Measurements from ENCODE around the gene SRRM1.
"Not testable (repeated sequence)": the region's sequence is repeated elsewhere in the genome, so short reads cannot be mapped to it uniquely, and the experiment has no call there.

The SRRM1 gene

DNA sequence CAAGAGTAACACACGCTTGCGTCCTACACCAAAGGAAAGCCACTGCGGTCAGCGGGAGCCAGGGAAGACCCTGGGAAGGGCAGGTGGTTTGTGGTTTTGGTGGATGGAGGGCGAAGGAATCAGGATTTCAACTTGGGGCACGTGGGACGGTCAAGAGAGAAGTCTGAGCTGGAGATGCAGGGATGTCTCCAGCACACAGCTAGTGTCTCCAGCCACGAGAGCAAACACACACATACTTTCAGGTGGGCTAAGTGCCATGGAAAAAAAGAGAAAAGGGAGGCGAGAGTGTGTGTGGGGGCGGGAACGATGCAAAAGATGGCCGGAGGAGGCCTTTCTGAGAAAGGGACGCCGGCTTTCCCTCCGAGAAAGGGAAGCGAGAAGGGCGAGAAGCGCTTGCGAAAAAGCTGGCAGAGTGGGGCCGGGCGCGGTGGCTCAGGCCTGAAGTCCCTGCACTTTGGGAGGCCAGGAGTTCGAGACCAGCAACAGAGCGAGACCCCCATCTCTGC lies 1.4 kb upstream of the SRRM1 start:
- no peak for DNase-seq (ENCODE audit: low read depth in 2 of 2, low spot score in 1 of 2)

DNA sequence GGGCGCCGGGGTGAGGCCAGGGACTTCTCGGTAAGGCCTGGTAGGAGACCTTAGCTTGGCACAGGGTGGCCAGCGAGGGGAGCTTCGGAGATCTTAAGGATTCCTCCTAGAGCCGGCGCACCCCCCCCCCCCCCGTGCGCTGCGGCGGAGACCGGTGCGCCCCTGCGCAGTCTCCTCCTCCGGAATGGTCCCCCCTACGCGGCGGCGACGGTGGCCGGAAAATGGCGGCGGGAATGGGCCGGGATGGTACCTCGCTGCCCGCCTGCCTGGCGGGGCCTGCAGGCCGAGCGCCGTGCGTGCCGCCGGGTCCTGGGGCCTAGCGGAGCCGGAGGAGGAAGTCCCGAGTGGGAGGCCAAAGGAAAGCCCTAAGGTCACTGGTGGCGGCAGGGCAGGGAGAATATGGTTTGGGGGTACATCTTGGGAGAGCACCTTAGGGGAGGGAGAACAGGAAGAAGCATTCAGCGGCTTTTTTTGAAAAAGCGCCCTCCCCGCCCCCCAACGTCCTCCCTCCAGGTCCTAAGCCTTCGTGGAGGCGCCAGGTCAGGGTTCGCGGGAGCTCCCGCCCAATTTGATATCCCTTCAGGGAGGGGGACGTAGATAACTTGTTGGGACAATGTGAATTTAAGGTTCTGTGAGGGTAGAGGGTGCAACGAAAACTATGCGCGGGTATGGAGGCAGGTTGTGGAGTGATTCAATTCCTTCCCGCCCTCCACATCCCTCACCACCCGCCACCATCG lies 429 bp downstream of the SRRM1 start:
- DNase-seq (ENCODE audit: low read depth in 2 of 2, low spot score in 1 of 2), result peak in 1 of 2 donors; percentile 22

DNA sequence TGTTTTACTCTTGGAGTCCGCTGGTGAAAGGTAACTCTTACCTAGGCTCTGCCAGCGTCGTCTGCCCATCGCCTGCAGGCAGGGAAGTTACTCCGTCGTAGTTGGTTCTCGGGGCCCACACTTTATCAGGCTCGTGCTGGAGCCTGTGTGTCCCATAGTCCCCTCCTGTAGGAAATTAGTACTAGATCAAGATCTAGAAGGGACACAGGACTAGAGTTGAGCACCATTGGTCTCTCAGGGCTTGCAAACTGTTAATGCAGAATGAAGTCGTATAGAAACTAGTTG lies 940 bp downstream of the SRRM1 start:
- DNase-seq (ENCODE audit: low read depth in 2 of 2, low spot score in 1 of 2), result no peak

DNA sequence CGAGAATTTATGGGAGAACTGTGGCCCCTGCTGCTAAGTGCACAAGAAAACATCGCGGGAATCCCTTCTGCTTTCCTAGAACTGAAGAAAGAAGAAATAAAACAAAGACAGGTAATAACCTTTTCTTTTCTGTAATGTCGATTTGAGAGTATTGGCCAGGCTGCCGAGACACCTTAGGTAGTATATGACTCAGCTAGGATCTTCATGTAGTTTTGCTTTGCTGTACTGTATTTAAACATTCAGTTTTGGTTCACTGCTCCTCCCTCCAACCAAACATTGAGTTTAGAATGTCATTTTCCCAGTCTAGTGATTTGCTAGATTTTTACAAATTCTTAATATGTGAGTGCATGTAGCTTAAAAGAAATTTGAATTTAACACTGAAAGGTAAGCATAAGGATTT lies 5.8 kb downstream of the SRRM1 start:
- no peak for DNase-seq (ENCODE audit: low read depth in 2 of 2, low spot score in 1 of 2)

DNA sequence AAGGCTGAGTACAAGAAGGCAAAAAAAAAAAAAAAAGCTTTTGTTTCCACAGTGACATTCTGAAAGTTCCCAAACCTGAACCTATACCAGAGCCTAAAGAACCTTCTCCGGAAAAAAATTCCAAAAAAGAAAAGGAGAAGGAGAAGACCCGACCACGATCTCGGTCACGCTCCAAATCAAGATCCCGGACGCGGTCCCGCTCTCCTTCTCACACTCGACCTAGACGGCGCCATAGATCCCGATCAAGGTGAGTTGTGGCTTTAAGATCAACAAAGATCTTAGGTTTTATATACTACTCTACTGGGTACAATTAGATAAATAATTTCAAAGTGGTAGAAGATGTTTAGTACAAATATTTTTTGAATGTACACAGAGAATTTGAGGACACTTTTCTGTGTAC lies 9.3 kb downstream of the SRRM1 start:
- no peak for DNase-seq (ENCODE audit: low read depth in 2 of 2, low spot score in 1 of 2)

DNA sequence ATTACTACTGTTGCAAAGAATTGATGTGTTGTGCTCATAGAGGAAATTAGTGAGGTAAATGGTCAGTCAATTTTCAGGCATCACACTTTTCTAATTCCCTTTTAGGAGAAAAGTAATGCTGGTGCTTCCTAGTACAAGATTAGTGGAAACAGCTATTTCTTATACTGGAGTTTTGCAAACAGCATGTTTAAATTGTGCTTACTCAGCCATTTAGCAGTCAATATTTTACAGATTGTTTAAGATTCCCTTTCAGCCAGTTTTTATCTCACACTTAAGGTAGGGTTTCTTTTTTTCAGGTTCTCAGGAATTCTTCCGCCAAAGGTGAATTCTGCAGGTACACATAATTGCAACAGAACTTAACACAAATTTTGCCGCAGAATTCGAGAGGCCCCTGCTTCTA lies 10.9 kb downstream of the SRRM1 start:
- no peak for DNase-seq (ENCODE audit: low read depth in 2 of 2, low spot score in 1 of 2)

DNA sequence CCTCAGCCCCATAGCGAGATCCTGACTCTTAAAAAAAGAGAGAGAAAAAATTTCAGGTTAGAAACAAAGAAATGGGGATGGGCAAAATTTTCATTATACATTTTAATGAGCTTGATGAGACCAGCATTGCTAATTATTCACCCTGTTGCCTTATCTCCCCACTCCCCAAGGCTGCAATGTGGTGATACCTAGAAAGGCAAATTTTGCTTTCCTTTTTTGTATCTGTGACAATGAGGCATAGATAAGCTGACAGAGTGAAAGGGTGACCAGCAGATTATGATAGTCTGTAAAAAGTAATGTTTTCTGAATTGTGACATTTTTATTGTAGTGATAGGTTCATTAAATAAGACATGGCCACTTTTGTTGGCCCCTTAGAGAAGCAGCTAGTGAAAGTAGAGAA lies 12.9 kb downstream of the SRRM1 start:
- no peak for DNase-seq (ENCODE audit: low read depth in 2 of 2, low spot score in 1 of 2)

DNA sequence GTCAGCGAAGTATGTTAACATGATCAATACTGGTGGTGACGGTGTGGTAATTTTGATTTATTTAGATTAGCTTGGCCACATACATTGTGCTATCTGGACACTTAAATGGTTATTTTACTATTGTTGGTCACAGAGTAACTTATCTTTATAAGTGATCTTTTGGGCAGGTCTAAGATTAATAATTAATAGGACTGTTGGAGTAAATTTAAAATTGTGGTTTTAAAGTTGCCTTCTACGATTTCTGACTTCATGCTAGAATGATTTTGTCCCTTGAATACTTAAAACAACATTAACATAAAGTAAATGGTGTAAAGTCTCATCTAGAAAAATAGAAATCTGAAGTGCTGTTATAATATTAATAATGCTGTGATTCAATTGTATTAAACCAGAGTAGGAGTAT lies 14.7 kb downstream of the SRRM1 start:
- no peak for DNase-seq (ENCODE audit: low read depth in 2 of 2, low spot score in 1 of 2)

DNA sequence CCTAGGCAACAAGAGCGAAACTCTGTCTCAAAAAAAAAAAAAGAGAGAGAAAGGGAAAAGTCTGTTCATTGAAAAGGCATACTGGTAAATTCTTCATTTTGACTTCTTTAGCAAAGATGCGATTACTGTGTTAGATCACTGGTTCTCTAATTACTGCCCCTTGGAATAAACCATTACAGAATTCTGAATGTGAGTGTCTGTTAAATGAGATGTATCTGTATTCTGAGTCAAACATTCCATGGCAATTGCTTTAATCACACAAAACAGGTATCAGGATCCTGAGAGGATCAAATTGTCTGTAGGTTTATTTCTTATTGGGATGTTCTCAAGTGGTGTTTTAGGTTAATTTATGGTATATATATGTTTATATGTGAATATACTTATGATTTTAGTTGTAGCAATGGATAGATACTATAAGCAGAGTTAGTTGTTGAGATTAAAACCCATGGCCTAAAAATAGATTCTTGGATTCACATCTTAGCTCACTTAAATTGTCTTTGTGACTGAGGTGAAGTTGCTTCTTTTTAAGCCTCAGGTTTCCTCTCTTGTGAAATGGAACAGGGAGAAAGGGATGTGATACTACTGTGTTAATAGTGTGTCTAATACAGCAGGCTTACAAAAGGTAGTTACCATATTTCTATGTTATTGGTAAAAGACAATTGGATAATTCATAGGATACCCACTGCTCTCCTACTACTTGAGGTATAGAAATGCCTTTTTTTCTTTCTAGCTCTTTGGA lies 16.2 kb downstream of the SRRM1 start:
- no peak for DNase-seq (ENCODE audit: low read depth in 2 of 2, low spot score in 1 of 2)

DNA sequence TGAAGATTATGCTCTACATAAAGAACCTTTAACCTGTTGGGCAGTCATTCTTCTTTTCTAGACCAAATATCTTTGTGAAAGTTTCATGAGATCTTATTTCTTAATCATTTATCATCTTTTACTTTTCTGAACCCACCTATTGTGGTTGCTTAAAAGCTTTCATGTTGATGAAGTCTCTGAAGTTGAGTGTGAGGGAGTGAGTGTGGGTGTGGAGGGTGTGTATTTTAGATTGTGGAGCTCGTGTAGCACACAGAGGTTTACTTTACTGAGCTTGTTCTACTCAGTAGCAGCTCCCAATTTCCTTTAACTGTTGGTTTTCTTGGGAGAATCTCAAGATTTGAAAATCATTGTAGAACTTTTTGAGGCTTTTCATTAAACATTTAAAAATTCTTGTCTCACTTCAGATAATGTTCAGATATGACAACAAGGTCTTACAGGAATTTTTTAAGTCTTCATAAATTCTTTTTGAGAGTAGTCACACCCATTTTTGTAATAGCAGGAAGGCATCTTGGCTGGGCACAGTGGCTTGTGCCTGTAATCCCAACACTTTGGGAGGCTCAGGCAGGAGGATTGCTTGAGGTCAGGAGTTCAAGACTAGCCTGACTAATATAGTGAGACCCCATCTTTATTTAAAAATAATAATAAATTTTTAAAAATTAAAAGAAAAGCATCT lies 17.0 kb downstream of the SRRM1 start:
- DNase-seq (ENCODE audit: low read depth in 2 of 2, low spot score in 1 of 2), result no peak

DNA sequence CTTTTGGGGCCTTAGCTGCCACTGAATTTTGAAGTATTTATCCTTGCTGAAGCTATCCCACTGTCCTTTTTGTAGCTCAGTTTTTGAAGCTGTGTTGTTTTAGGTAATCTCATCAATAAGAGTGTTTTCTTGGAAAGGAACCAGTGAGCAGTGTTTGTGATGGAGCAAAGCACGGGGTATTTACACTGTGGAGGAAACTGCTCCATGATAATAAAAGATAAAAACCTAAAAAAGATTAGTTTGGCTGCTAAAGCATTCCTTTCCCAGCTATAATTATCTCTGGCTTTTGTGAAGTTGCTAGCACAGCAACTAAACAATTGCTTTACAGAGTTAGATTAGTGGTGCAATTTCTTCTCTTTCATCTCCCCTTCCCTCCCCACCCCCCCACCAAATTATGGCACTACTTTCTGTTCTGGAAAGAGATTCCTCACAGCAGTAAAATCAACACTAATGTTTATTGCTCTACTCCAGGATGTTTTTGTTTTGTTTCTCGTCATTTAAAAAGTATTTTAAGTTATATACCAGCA lies 21.5 kb downstream of the SRRM1 start:
- no peak for DNase-seq (ENCODE audit: low read depth in 2 of 2, low spot score in 1 of 2)

DNA sequence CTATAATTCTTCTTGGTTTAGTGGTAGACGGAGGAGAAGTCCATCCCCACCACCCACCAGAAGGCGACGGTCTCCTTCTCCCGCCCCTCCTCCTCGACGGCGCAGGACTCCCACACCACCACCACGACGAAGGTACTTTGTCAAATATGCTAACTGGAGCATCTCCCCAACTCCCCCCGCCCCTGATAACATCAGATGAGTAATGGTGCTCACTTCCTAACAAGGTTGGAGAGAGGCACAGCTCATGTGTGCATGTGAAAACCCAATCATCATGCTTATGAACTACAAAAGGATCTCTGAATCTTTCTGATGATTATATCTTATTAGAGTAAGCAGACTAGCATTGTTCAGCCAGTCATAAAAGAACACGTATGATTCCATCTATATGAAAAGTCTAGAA lies 23.7 kb downstream of the SRRM1 start:
- no peak for DNase-seq (ENCODE audit: low read depth in 2 of 2, low spot score in 1 of 2)

DNA sequence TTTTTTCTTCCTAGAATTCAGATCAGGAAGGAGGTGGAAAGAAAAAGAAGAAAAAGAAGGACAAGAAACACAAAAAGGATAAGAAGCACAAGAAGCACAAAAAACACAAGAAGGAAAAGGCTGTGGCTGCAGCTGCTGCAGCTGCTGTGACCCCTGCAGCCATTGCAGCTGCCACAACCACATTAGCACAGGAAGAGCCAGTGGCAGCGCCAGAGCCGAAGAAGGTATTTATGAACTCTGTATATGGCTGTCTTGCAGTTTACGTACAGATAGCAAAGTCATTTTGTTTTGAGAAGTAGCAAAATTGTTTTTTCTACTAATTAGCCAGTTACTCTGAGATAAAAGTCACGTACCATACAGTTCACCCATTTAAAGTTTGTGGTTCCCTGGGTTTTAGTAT lies 28.3 kb downstream of the SRRM1 start:
- not testable (repeated sequence) for DNase-seq (ENCODE audit: low read depth in 2 of 2, low spot score in 1 of 2)

DNA sequence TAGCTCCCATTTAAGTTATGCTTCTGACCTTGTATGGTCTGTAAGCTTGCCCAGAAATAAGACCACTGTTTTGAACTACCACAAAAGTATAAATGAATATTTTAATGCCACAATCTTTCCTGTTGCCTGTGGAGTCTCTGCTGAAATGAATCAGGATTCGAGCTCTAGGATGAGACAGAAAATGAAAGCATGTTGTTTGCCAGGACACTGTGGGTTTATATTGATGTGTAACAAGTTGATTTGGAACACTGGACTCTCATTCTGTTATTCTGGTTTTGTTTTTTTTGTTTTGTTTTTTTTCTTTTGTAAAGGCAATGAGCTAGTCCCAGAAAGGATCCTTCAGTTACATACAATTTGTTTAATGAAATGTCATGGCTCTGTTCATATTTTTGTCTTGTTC lies 29.6 kb downstream of the SRRM1 start:
- DNase-seq (ENCODE audit: low read depth in 2 of 2, low spot score in 1 of 2), result not testable (repeated sequence)

DNA sequence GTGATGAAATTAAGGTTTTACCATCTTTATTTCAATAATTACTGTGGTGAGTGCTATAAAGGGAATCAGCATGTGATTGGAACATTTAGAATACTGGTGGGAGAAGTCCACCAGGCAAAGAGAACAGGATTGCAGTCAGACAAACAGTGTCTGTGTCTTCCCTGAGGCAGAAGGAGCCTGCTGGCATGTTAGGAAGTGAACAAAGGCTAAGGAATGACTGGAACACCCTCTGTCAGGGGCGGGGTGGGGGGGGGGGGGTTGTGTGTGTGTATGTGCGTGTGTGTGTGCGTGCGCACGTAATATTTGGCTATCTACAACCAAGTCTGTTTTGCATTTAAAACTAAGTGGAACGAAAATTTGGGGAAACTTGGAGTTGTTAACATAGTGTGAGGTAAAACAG lies 30.2 kb downstream of the SRRM1 start:
- no peak for DNase-seq (ENCODE audit: low read depth in 2 of 2, low spot score in 1 of 2)

DNA sequence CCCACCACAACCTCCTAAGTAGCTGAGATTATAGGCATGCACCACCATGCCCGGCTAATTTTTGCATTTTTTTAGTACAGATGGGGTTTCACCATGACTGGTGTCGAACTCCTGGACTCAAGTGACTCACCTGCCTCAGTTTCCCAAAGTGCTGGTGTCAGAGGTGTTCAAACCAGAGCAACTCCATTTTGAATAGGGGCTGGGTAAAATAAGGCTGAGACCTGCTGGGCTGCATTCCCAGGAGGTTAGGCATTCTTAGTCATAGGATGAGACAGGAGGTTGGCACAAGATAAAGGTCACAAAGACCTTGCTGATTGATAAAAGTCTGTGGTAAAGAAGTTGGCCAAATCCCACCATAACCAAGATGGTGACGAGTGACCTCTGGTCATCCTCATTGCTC lies 35.3 kb downstream of the SRRM1 start:
- not testable (repeated sequence) for DNase-seq (ENCODE audit: low read depth in 2 of 2, low spot score in 1 of 2)

DNA sequence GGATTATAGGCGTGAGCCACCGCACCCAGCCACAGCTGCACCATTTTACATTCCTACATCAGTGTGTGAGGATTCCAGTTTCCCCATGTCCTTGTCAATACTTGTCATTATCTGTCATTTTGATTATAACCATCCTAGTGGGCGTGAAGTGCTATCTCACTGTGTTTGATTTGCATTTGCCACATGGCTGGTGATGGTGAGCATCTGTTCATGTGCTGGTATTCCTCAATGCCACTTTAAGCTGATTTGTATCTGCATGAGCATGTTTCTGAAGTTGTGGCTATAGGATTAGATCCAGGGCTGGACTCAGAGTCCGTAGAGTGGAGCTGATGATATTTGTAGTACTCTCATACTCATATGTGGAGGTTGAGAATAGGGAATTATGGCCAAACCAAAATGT lies 36.6 kb downstream of the SRRM1 start:
- no peak for DNase-seq (ENCODE audit: low read depth in 2 of 2, low spot score in 1 of 2)

DNA sequence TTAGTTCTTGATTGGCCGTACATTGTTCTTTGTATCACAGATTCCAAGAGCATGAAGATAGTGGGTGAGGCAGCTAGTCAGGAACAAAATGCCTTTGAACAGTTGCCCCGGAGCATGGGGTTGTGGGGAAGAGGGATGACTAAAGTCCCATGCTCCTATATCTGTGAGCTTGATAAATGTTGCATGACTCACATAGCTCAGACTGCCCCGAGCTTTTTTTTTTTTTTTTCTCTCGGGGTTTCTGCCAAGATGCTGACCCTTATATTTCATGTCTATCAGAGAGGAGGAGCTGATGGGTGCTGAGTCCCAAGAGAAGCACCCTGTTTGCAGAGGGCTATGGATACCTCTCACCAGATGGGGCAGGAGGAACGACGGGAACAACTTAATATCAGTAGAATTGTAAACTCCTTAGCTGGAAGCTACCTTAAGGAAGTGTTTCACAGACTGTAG lies 40.6 kb downstream of the SRRM1 start:
- no peak for DNase-seq (ENCODE audit: low read depth in 2 of 2, low spot score in 1 of 2)

DNA sequence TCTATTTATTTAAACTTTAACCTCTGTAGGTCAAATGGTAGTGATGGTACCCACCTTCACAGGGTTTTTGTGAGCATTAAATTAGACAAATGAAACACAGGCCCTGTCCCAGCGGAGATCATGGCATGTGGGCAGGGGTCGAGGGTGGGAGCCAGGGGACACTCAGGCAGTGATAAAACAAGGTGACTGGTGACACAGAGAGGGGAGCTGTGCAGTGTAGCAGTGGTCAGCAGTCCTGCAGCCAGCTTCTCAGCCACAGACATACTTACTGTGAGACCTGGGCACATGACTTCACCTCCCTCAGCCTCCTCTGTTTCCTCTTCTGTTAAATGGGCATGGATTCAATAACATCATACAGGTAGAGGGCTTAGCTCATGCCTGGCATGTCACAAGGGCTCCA lies 44.9 kb downstream of the SRRM1 start:
- DNase-seq (ENCODE audit: low read depth in 2 of 2, low spot score in 1 of 2), result no peak

DNA sequence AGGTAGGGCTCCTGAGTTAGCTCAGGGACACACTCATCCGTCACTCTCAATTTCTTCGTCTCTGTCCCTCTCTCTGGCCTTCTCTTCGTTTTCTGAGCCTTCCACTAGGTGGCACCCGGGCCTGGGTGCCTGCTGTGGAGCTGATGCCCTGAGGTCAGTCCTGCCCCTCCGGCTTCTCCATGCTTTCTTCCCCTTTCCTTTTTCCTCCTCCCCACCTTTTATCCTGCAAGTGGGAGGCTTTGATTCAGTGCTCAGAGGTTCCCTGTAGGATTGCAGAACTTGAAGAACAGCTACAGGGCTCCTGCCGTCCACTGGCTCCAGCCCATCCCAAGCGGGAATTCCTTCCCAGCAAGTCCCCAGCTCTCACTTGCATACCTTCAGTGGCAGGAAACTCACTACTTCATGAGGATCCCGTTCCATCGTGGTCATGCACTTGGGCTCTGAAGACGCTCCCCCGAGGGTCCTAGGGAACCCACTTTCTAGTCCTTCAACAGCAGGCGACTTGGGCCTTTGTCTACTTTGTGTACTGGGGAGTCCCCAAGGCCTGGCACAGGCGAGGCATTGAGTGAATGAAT lies 45.6 kb downstream of the SRRM1 start:
- no peak for DNase-seq (ENCODE audit: low read depth in 2 of 2, low spot score in 1 of 2)

DNA sequence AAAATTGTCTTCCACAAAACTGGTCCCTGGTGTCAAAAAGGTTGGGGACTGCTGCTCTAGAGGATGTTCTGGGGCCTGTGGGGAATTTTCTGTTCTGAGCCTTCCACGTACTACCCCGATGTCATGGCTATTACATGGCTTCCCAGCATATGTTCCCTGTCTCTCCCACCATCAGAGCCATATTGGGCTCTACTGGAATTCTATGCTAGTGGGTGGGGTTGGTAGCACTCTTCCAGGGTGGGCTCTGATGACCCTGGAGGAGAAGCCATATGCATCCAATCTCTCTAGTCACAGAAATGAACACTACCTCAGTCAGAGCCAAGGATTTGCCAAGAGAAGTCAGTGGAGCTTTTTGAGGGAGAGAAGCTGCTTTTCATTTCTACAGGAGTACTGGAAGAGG lies 47.9 kb downstream of the SRRM1 start:
- no peak for DNase-seq (ENCODE audit: low read depth in 2 of 2, low spot score in 1 of 2)
